HG03457 (cell line): ENCODE results near the gene PROZ.
"Not testable (repeated sequence)": the region's sequence is repeated elsewhere in the genome, so short reads cannot be mapped to it uniquely, and the experiment has no call there.

Experiments used
- ATAC-seq: cut with Tn5 transposase; IDR thresholded peaks from one replicate; pipeline ENCODE4 v1.9.1; 2021; ENCODE audit warnings: moderate number of reproducible peaks; ENCODE audit not compliant: unreplicated experiment

The PROZ gene

GRCh38 chr13:113157929-113158747 lies at the start of gene PROZ:
Gene PROZ (plus strand): TSS chr13:113158648. CDS start chr13:113158661, 13 bp downstream.
- no peak for ATAC-seq

- ATAC-seq = no peak
Measured at GRCh38 chr13:113109151-113110047, 49.0 kb upstream of the PROZ start.

GRCh38 chr13:113110048-113110851 lies 48.2 kb upstream of the PROZ start:
- no peak for ATAC-seq

- no peak for ATAC-seq
Measured at GRCh38 chr13:113110852-113111315, 47.6 kb upstream of the PROZ start.

GRCh38 chr13:113111821-113112220 lies 46.6 kb upstream of the PROZ start:
- ATAC-seq = not testable (repeated sequence)

GRCh38 chr13:113112475-113112874 lies 46.0 kb upstream of the PROZ start:
- not testable (repeated sequence) for ATAC-seq

GRCh38 chr13:113112893-113113845 lies 45.3 kb upstream of the PROZ start:
- ATAC-seq = no peak

GRCh38 chr13:113113846-113114271 lies 44.6 kb upstream of the PROZ start:
- ATAC-seq = no peak

GRCh38 chr13:113114511-113115362 lies 43.7 kb upstream of the PROZ start:
- no peak for ATAC-seq

GRCh38 chr13:113115363-113116205 lies 42.9 kb upstream of the PROZ start:
- ATAC-seq = no peak

- ATAC-seq = no peak
Measured at GRCh38 chr13:113116206-113116800, 42.1 kb upstream of the PROZ start.

- no peak for ATAC-seq
Measured at GRCh38 chr13:113116871-113117271, 41.6 kb upstream of the PROZ start.

GRCh38 chr13:113117335-113117872 lies 41.0 kb upstream of the PROZ start:
- no peak for ATAC-seq

- no peak for ATAC-seq
Measured at GRCh38 chr13:113117911-113118260, 40.6 kb upstream of the PROZ start.

- ATAC-seq = no peak
Measured at GRCh38 chr13:113118261-113119021, 40.0 kb upstream of the PROZ start.

GRCh38 chr13:113119166-113119821 lies 39.2 kb upstream of the PROZ start:
- no peak for ATAC-seq
